Vagina (tissue), 2 donors: ENCODE results near the gene C10orf105.

ENCODE experiments used
- POLR2A ChIP-seq, 2 donors: fragments of 450-650 bp; IDR thresholded peaks; one replicate each; pipeline ENCODE4 v1.6.1; 2017; ENCODE audit warnings: antibody characterized with exemption in 2 of 2, mild to moderate bottlenecking in 2 of 2, moderate library complexity in 2 of 2
- POLR2AphosphoS5 ChIP-seq, 2 donors: sonication (generic); formaldehyde crosslinking; IDR thresholded peaks; one replicate each; pipeline ENCODE4 v1.9.0; 2017; ENCODE audit warnings: antibody characterized with exemption in 2 of 2, mild to moderate bottlenecking in 2 of 2, low read depth in 1 of 2; ENCODE audit not compliant: insufficient read depth in 1 of 2
- TF ChIP-seq, protein P1 (sequence below), 3 experiments: fragments of 450-650 bp in 2 of 3; fragments of 200-600 bp in 1 of 3; sonication (generic) in 1 of 3; IDR thresholded peaks; one replicate each; pipeline ENCODE4 v1.5.1; 2017 to 2019; ENCODE audit warnings: antibody characterized with exemption in 3 of 3, mild to moderate bottlenecking in 2 of 3, moderate library complexity in 2 of 3

DNA sequence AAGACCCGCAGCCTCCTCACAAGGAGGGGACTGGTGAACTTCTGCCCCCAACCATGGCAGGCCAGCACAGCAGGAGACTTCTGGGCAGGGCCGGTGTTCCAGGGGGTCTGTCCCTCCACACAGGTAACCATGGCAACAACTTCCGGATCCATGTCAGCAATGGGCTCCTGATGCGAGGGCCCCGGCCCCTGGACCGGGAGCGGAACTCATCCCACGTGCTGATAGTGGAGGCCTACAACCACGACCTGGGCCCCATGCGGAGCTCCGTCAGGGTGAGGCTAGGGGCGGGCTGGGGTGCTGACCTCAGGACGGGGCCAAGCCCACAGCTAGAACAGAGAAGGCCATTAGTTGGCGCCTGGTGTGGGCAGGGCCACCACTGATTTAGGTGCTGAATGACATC is 5.7 kb upstream of the C10orf105 start:
- TF ChIP-seq, protein P1, sequence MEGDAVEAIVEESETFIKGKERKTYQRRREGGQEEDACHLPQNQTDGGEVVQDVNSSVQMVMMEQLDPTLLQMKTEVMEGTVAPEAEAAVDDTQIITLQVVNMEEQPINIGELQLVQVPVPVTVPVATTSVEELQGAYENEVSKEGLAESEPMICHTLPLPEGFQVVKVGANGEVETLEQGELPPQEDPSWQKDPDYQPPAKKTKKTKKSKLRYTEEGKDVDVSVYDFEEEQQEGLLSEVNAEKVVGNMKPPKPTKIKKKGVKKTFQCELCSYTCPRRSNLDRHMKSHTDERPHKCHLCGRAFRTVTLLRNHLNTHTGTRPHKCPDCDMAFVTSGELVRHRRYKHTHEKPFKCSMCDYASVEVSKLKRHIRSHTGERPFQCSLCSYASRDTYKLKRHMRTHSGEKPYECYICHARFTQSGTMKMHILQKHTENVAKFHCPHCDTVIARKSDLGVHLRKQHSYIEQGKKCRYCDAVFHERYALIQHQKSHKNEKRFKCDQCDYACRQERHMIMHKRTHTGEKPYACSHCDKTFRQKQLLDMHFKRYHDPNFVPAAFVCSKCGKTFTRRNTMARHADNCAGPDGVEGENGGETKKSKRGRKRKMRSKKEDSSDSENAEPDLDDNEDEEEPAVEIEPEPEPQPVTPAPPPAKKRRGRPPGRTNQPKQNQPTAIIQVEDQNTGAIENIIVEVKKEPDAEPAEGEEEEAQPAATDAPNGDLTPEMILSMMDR (IDR thresholded peaks at IDR 0.05): no peak
- no peak for TF ChIP-seq POLR2A (IDR thresholded peaks at IDR 0.05)
- no peak for TF ChIP-seq POLR2AphosphoS5 (IDR thresholded peaks at IDR 0.05; ENCODE audit: insufficient read depth in 1 of 2, low read depth in 1 of 2)
